Fibroblast of lung (primary cell): Measurements from ENCODE around the gene NRG2. TPM values are rescaled to one million over a fixed set of nuclear protein-coding genes. Genes with fewer than 3 reads are reported as not detected.

ENCODE experiments used
- DNase-seq, 2 donors: peaks; one replicate each; pipeline versions ENCODE4 v3.0.0 to v3.0.0-alpha.2; 2010; ENCODE audit warnings: low read depth in 2 of 2
- H2AFZ ChIP-seq: 2 replicates; pipeline ENCODE4 v1.5.1; 2012; ENCODE audit warnings: low read length, control low read depth, inconsistent platforms
- H3K27ac ChIP-seq: 2 replicates; pipeline ENCODE4 v1.5.1; 2011; ENCODE audit warnings: low read length, control low read depth; ENCODE audit not compliant: insufficient read depth
- H3K27me3 ChIP-seq: 2 replicates; pipeline ENCODE4 v1.5.1; 2011; ENCODE audit warnings: mild to moderate bottlenecking, low read length; ENCODE audit not compliant: control insufficient read depth, insufficient read depth
- H3K36me3 ChIP-seq: 2 replicates; pipeline ENCODE4 v1.5.1; 2011; ENCODE audit warnings: low read length; ENCODE audit not compliant: control insufficient read depth, insufficient read depth
- H3K4me1 ChIP-seq: 2 replicates; pipeline ENCODE4 v1.5.1; 2011; ENCODE audit warnings: low read length; ENCODE audit not compliant: control insufficient read depth, insufficient read depth; ENCODE audit errors: extremely low read depth
- H3K4me2 ChIP-seq: 2 replicates; pipeline ENCODE4 v1.5.1; 2011; ENCODE audit warnings: low read length, control low read depth; ENCODE audit not compliant: insufficient read depth; ENCODE audit errors: extremely low read depth
- H3K4me3 ChIP-seq, 4 experiments: fragments of 200-600 bp in 1 of 4; sonication (generic) in 1 of 4; replicated peaks in 1 of 4; 2 replicates each; pipeline ENCODE4 v1.5.1; 2011 to 2016; ENCODE audit warnings: low read length in 4 of 4, low read depth in 3 of 4, mild to moderate bottlenecking in 3 of 4, control low read depth in 2 of 4, inconsistent platforms in 1 of 4, mixed read lengths in 1 of 4; ENCODE audit not compliant: insufficient read depth in 1 of 4; ENCODE audit errors: control extremely low read depth in 1 of 4
- H3K79me2 ChIP-seq: 2 replicates; pipeline ENCODE4 v1.5.1; 2012; ENCODE audit warnings: mild to moderate bottlenecking, low read length, inconsistent platforms; ENCODE audit not compliant: control insufficient read depth, insufficient read depth
- H3K9ac ChIP-seq: 2 replicates; pipeline ENCODE4 v1.5.1; 2011; ENCODE audit warnings: mild to moderate bottlenecking, low read length, control low read depth; ENCODE audit not compliant: insufficient read depth
- H3K9me3 ChIP-seq: 2 replicates; pipeline ENCODE4 v1.5.1; 2012; ENCODE audit warnings: low read depth, low read length; ENCODE audit not compliant: control insufficient read depth, insufficient read depth
- H4K20me1 ChIP-seq: 2 replicates; pipeline ENCODE4 v1.5.1; 2011; ENCODE audit warnings: low read length; ENCODE audit not compliant: control insufficient read depth, insufficient read depth; ENCODE audit errors: extremely low read depth
- EZH2 ChIP-seq: IDR thresholded peaks from 2 replicates; pipeline ENCODE4 v1.5.1; 2012; ENCODE audit warnings: low read length, control low read depth, mild to moderate bottlenecking; ENCODE audit errors: missing control alignments
- polyA plus RNA-seq, 2 donors: library from polyadenylated mRNA; depleted of rRNA in 1 of 2; stranded (reverse) in 1 of 2; unstranded in 1 of 2; fragments of >200 nt; gene quantifications; 2 replicates each; pipeline ENCODE4 v1.2.1, GENCODE V29; 2011 to 2012; ENCODE audit warnings: missing spikeins in 1 of 2
- total RNA-seq: library from RNA; depleted of rRNA; stranded (reverse); fragments of >200 nt; gene quantifications from 2 replicates; pipeline ENCODE4 v1.2.1, GENCODE V29; 2014
- TF ChIP-seq, protein P1 (sequence below), 2 donors: IDR thresholded peaks in 1 of 2; conservative IDR thresholded peaks in 1 of 2; 1 replicate in 1 of 2; 2 replicates in 1 of 2; pipeline ENCODE4 v1.5.1; 2011 to 2012; ENCODE audit warnings: low read length in 2 of 2, control low read depth in 1 of 2, inconsistent platforms in 1 of 2, low read depth in 1 of 2, mild to moderate bottlenecking in 1 of 2

Gene NRG2
- total and polyA plus RNA-seq, 2 donors (not counting 1 experiment from before 2014, with no cell fraction given), result 0.28 to 1.3 TPM

DNA sequence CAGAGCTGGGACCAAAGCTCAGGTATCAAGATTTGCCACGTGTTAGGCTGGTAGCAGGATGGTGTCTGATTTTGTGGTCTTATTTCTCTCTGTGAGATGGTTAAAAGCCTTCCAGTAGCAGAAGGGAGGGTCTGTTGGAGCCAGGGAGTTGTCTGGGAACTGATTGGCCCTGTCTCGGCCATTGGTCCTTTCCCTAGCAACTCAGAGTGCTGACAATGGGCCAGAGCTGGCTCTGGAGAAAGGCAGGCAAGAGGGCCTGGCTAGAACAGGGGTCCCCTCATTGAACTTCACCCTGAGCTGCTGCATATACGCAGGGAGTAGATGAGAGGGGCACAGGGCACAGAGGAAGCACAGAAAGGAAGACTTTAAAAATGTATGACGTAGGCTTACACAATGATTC is 154.7 kb downstream of the NRG2 start:
- DNase-seq, result no peak
- H2AFZ ChIP-seq, result no peak overlapping the region
- H3K9me3 ChIP-seq, result no peaks in the 10 kb centered on the region
- no peaks in the 10 kb centered on the region for H3K79me2 ChIP-seq
- peaks cover 6% of the 10 kb centered on the region for H3K27me3 ChIP-seq
- no peak for TF ChIP-seq EZH2
- TF ChIP-seq, protein P1, sequence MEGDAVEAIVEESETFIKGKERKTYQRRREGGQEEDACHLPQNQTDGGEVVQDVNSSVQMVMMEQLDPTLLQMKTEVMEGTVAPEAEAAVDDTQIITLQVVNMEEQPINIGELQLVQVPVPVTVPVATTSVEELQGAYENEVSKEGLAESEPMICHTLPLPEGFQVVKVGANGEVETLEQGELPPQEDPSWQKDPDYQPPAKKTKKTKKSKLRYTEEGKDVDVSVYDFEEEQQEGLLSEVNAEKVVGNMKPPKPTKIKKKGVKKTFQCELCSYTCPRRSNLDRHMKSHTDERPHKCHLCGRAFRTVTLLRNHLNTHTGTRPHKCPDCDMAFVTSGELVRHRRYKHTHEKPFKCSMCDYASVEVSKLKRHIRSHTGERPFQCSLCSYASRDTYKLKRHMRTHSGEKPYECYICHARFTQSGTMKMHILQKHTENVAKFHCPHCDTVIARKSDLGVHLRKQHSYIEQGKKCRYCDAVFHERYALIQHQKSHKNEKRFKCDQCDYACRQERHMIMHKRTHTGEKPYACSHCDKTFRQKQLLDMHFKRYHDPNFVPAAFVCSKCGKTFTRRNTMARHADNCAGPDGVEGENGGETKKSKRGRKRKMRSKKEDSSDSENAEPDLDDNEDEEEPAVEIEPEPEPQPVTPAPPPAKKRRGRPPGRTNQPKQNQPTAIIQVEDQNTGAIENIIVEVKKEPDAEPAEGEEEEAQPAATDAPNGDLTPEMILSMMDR (conservative IDR thresholded peaks at IDR 0.05 in 1 of 2, IDR thresholded peaks at IDR 0.05 in 1 of 2; ENCODE audit: low read depth in 1 of 2, low read length in 2 of 2), result no peak
- H4K20me1 ChIP-seq, result no peaks in the 10 kb centered on the region
- H3K4me1 ChIP-seq, result no peaks in the 10 kb centered on the region
- H3K4me3 ChIP-seq, result no peak overlapping the region
- no peaks in the 10 kb centered on the region for H3K36me3 ChIP-seq
- no peak overlapping the region for H3K9ac ChIP-seq
- no peak overlapping the region for H3K4me2 ChIP-seq
- no peak overlapping the region for H3K27ac ChIP-seq

DNA sequence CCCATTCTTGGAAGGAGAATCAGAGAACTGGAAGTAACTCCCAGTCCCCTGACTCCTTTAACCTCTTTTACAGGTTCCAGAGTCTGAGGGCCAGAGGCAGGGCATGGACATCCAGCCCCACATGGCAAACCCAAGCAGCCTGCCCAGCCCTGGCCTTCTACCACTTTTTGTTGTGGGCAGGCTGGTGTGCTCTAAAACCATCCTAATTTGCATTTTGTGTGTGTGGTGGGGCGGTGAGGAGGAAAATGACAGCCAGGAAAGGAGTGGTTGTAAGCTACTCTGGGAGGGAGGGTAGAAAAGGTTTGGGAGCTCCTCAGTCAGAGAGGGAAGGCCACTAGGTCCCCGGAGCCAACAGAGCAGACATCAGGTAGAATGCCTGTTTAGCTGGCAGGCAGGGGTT is 156.9 kb downstream of the NRG2 start:
- no peaks in the 10 kb centered on the region for H3K4me1 ChIP-seq
- no peaks in the 10 kb centered on the region for H3K9me3 ChIP-seq
- no peak overlapping the region for H3K27ac ChIP-seq
- no peak overlapping the region for H3K9ac ChIP-seq
- H3K4me2 ChIP-seq, result no peak overlapping the region
- no peak for TF ChIP-seq EZH2
- TF ChIP-seq, protein P1 (conservative IDR thresholded peaks at IDR 0.05 in 1 of 2, IDR thresholded peaks at IDR 0.05 in 1 of 2; ENCODE audit: low read depth in 1 of 2, low read length in 2 of 2), result no peak
- no peak overlapping the region for H2AFZ ChIP-seq
- no peaks in the 10 kb centered on the region for H3K36me3 ChIP-seq
- no peak for DNase-seq
- H4K20me1 ChIP-seq, result no peaks in the 10 kb centered on the region
- peaks cover 10% of the 10 kb centered on the region for H3K27me3 ChIP-seq
- no peak overlapping the region for H3K4me3 ChIP-seq
- H3K79me2 ChIP-seq, result no peaks in the 10 kb centered on the region

DNA sequence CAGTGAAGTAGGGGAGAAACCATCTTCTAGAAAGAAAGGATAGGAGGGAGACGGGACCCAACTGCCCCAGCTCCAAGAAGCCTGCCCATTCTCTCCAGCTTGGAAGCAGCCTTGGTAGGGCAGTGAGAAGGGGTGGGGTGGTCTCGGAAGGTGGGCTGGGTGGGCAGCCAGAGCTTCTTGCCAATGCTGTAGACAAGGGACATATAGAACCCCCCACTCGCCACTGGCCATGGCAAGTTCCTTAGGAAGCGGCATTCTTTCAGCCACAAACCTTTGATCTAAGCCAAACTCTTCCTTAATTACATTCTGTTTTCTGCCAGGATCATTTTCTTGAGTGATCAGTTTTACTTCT is 157.3 kb downstream of the NRG2 start:
- no peaks in the 10 kb centered on the region for H3K79me2 ChIP-seq
- H3K4me2 ChIP-seq, result no peak overlapping the region
- peaks cover 11% of the 10 kb centered on the region for H3K27me3 ChIP-seq
- no peaks in the 10 kb centered on the region for H3K4me1 ChIP-seq
- H3K4me3 ChIP-seq, result no peak overlapping the region
- no peak overlapping the region for H3K27ac ChIP-seq
- no peak for DNase-seq
- TF ChIP-seq EZH2, result no peak
- TF ChIP-seq, protein P1 (conservative IDR thresholded peaks at IDR 0.05 in 1 of 2, IDR thresholded peaks at IDR 0.05 in 1 of 2; ENCODE audit: low read depth in 1 of 2, low read length in 2 of 2), result no peak
- no peaks in the 10 kb centered on the region for H4K20me1 ChIP-seq
- no peaks in the 10 kb centered on the region for H3K9me3 ChIP-seq
- no peak overlapping the region for H3K9ac ChIP-seq
- H2AFZ ChIP-seq, result no peak overlapping the region
- no peaks in the 10 kb centered on the region for H3K36me3 ChIP-seq
